B cell (primary cell): Measurements from ENCODE around the gene CPNE4.

ENCODE experiments used
- EZH2 ChIP-seq: IDR thresholded peaks from 2 replicates; pipeline ENCODE4 v1.6.1; 2012; ENCODE audit warnings: borderline replicate concordance, low read depth, mild to moderate bottlenecking, moderate library complexity, low read length; ENCODE audit not compliant: insufficient read depth, poor library complexity, severe bottlenecking
- TF ChIP-seq, protein P1 (sequence below): fragments of 200-600 bp; IDR thresholded peaks from one replicate; pipeline ENCODE4 v1.8.0; 2022; ENCODE audit warnings: antibody characterized with exemption, mild to moderate bottlenecking

DNA sequence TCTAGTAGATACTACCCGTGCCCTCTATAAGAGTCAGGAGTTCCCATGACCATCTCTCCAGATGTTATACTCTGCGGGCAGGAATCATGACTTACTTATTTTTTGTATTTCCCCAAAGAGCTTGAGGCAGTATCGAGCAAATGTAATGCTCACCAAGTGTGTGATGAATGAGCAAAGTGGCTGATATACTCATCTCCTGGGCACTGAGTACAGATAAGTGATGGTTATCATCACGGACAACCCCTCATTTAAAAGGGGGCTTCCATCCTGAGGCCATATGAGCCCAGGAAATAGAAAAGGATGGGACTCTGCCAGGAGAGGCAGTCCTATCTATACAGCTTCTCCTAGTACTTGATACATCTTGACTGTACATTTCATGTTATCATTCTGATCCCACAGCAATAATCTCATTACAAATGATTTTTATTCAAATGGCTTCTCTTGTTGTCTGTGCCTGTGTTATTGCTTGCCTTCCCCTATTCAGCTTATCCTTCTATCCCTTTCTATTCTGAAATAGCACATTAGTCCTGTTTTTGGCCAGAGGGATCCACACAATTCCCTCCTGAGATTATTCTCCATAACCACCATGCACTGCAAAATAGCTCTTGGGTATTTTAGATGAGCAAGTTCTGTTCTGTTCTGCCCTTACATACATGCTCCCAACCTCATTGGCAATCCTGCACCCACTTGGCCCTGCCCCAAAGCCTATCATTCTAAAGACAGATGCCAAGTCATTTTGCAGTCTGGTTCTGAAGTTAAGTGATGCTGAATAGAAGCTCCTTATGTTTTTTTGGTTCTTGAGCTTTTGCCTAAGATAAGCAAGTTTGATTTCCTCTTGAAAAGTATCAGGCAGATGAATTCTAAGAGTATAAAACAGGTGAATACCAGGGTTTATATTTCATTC is 484.0 kb downstream of the CPNE4 start:
- TF ChIP-seq, protein P1, sequence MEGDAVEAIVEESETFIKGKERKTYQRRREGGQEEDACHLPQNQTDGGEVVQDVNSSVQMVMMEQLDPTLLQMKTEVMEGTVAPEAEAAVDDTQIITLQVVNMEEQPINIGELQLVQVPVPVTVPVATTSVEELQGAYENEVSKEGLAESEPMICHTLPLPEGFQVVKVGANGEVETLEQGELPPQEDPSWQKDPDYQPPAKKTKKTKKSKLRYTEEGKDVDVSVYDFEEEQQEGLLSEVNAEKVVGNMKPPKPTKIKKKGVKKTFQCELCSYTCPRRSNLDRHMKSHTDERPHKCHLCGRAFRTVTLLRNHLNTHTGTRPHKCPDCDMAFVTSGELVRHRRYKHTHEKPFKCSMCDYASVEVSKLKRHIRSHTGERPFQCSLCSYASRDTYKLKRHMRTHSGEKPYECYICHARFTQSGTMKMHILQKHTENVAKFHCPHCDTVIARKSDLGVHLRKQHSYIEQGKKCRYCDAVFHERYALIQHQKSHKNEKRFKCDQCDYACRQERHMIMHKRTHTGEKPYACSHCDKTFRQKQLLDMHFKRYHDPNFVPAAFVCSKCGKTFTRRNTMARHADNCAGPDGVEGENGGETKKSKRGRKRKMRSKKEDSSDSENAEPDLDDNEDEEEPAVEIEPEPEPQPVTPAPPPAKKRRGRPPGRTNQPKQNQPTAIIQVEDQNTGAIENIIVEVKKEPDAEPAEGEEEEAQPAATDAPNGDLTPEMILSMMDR = no peak
- TF ChIP-seq EZH2 = no peak
